D721Med (cell line): ENCODE data around the gene PARP4.
"Not testable (repeated sequence)": the region's sequence is repeated elsewhere in the genome, so short reads cannot be mapped to it uniquely, and the experiment has no call there.

ENCODE experiments used
- DNase-seq: peaks from one replicate; pipeline ENCODE4 v3.0.0; 2011; ENCODE audit warnings: low spot score; ENCODE audit not compliant: insufficient read length
- FAIRE-seq: peaks from 2 replicates; lab custom pipeline; 2011; peaks lifted over from hg19 to GRCh38; lab: Jason Lieb, UNC
- CTCF ChIP-seq: IDR thresholded peaks from 2 replicates; pipeline ENCODE4 v1.5.1; 2012; ENCODE audit warnings: mild to moderate bottlenecking, control low read depth; ENCODE audit not compliant: insufficient read depth; ENCODE audit errors: missing control alignments

The PARP4 gene

DNA sequence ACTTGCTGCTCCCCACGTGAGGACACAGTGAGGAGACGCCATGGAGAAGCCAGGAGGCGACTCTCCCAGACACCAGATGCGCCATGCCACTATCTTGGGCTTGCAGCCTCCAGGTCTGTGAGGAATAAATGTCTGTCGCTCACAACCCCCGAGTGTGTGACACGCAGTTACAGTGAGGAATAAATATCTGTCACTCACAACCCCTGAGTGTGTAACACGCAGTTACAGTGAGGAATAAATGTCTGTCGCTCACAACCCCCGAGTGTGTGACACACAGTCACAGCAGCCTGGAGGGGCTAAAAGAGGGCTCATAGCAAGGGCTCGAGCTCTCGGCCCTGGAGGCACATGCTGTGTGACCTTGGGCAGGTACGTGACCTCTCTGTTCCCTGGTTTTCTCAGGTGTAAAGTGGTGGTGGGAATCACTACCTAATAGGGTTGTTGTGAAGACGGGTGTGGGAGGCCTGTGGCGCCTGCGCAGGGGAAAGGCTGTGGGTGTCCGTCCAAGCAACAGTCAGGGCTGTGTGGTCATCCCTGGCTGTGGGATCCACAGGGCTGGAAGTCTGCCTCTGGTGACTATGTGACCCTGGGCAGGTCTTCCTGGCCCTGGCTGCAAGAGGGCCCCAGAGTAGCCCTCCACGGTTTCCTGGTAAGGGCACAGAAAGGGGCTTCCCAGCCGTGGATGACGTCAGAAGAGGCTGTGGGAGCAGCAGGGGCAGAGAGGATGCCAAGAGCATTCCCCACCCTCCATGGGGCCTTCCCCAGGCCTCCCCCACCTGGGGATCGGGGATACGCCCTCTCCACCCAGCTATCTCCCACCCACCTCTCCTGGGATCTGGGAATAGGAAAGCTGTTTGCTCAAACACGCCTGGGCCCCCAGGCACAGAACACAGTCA, 125.5 kb downstream of the PARP4 start:
- FAIRE-seq = no peak
- no peak for DNase-seq
- TF ChIP-seq CTCF = no peak

DNA sequence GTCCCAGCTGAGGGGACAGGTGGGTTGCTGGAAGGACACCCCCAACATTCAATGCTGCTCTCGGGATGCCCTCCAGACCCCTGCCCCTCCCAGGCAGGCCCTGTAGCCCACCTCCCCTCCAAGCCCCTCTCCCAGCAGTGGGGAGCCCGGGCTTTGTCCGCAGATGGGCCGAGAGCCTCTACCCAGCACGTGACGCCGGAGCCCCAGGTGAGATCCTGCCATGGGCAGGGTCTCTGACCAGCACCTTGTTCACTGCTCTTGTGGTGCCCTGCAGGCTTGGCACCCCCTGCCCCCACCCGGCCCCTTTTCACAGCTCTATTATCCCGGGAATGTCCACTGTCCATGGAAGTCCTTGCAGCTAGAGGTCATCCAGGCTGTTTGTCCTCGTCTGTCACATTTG, 126.7 kb downstream of the PARP4 start:
- no peak for FAIRE-seq
- no peak for TF ChIP-seq CTCF

DNA sequence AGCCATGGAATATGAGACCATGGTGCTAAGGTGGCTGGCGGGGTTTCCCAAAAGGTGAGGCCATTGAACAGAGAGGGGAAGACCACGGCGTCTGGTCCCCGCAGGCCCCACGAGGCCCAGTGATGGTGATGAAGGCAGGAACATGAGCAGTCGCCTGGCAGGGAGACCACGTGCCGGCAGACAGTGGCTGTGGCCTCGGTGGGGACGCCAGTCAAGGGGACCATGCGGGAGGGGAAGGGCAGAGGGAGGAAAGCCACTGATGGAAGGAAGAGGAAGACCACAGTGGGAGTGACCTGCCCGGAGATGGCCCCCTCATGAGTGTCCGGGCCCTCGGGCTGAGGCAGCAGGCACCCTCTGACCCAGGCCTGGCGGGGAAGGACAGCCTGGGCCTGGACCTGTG, 127.6 kb downstream of the PARP4 start:
- not testable (repeated sequence) for FAIRE-seq, DNase-seq

More for the DNA sequence above, 126.7 kb downstream of the PARP4 start:
- no peak for DNase-seq

- not testable (repeated sequence) for FAIRE-seq
Observed at GRCh38 chr13:24384091-24384490, 128.5 kb downstream of the PARP4 start.

DNA sequence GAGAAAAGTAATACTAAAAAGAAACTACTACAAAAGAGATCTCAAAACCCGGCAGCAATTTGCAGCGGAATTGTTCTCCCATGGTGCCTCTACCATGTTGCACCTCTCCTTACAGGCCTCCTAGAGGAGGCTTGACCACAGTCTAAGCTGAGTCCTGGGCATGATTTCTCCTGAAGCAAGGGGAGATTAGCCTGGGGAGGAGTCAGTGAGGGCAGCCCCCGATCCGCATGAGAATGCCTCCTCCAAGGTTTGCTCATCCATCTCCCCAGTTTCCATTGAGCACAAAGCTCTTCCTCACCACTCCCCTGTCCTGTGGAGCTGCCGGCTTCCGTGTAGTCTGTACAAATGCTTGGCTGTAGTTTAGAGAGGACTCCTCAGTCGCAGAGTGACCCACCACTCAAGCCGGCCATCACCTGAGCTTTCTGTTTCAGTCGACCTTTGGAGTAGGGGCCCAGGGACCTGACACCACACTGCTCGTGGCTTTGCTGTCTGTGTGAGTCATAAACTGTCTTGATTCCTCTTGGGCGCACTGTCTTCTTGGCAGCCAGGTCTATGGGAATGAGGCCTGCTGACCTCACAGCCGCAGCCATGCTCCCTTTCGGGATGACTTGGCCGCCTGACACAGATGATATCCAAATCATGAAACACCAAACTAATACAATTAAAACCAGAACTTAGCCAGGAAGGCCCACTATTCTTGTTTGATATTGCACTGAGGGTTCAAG, 130.9 kb downstream of the PARP4 start:
- no peak for FAIRE-seq
- no peak for DNase-seq
- TF ChIP-seq CTCF = no peak

More at GRCh38 chr13:24384091-24384490, 128.5 kb downstream of the PARP4 start:
- DNase-seq = not testable (repeated sequence)

GRCh38 chr13:24380881-24381280, 131.7 kb downstream of the PARP4 start:
- not testable (repeated sequence) for FAIRE-seq, DNase-seq

- not testable (repeated sequence) for FAIRE-seq, DNase-seq
Observed at GRCh38 chr13:24380227-24380626, 132.4 kb downstream of the PARP4 start.

- FAIRE-seq, DNase-seq: not testable (repeated sequence)
Observed at GRCh38 chr13:24371273-24371672, 141.3 kb downstream of the PARP4 start.
